ENCODE measurements around the gene CCDC85A.

Gene CCDC85A

GRCh38 chr2:56376699-56377665 lies 193.2 kb downstream of the CCDC85A start:
- no peak for DNase-seq

- DNase-seq: no peak
Observed at GRCh38 chr2:56379066-56379465, 195.3 kb downstream of the CCDC85A start.

- no peak for DNase-seq
Observed at GRCh38 chr2:56380861-56381260, 197.1 kb downstream of the CCDC85A start.

GRCh38 chr2:56382466-56382865 lies 198.7 kb downstream of the CCDC85A start:
- no peak for DNase-seq

- no peak for DNase-seq
Observed at GRCh38 chr2:56386657-56387056, 202.9 kb downstream of the CCDC85A start.

- no peak for DNase-seq
Observed at GRCh38 chr2:56390644-56391043, 206.9 kb downstream of the CCDC85A start.

- no peak for DNase-seq
Observed at GRCh38 chr2:56410140-56410539, 226.3 kb downstream of the CCDC85A start.

- DNase-seq: no peak
Observed at GRCh38 chr2:56416500-56417176, 232.8 kb downstream of the CCDC85A start.

All from NCI-H82 (cell line).